HG03432 (cell line): ENCODE data around the gene FST.

Experiments
- ATAC-seq: cut with Tn5 transposase; IDR thresholded peaks from one replicate; pipeline ENCODE4 v1.9.1; 2021; ENCODE audit warnings: mild to moderate bottlenecking, moderate library complexity; ENCODE audit not compliant: unreplicated experiment

FST gene

GRCh38 chr5:53508125-53508524 is 27.7 kb downstream of the FST start:
- ATAC-seq, result no peak

GRCh38 chr5:53512539-53512938 is 32.1 kb downstream of the FST start:
- ATAC-seq, result no peak

GRCh38 chr5:53515988-53516387 is 35.6 kb downstream of the FST start:
- ATAC-seq, result no peak

- ATAC-seq, result no peak
These were observed 40.4 kb downstream of the FST start for GRCh38 chr5:53520813-53521212.
